Measurements from ENCODE around the gene MTHFD1.
"Not testable (repeated sequence)": the region's sequence is repeated elsewhere in the genome, so short reads cannot be mapped to it uniquely, and the experiment has no call there.

The MTHFD1 gene

GRCh38 chr14:64387782-64388532, at the start of gene MTHFD1:
Gene MTHFD1 (plus strand): TSS chr14:64388353. CDS start chr14:64388428, 75 bp downstream.
- no peaks in the 10 kb centered on the region for H3K9me3 ChIP-seq (ENCODE audit: control insufficient read depth, low read depth, low read length)
- no peaks in the 10 kb centered on the region for H3K36me3 ChIP-seq (ENCODE audit: control insufficient read depth, low read depth, low read length)

DNA sequence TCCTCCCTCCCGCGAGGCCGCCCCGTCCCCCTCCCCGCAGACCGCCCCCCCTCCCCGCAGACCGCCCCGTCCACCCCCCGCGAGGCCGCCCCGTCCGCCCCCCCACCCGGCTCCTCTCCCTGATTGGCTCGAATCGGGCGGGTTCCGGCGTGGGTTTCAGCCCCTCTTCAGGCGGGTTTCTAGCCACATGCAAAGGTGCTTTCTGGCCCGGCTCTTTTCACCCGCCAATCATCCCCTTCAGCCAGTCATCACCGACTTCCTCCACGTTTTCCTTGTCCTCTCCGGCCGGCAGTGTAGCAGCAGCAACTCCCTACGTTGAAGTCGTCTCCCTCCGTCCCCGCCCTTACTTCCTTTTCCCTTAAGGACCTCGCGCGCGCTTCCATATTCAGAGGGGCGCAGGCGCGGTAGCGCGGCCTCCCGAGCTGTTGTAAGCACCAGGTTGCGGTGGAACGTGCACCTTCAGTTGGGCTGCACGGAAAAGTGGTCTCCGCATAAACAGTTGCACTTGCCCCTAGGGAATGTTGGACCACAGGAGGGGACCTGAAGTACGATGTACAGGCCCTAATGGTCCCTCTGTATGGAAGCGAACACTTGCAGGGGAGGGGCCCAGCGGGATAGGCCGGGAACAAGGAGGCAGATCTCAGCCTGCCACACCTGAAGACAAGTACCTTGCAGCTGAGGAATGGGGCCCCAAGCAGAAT, 49.4 kb upstream of the MTHFD1 start:
- H3K27ac ChIP-seq (ENCODE audit: low read length), result peak overlapping the region; percentile 54
- peak overlapping the region; percentile 59 for H3K9ac ChIP-seq (ENCODE audit: low read length)
- peaks cover 13% of the 10 kb centered on the region for H3K4me1 ChIP-seq (ENCODE audit: control insufficient read depth, low read depth, low read length)
- peak overlapping the region; percentile 76 for H3K4me3 ChIP-seq (ENCODE audit: low read length)
- H3K36me3 ChIP-seq (ENCODE audit: control insufficient read depth, low read depth, low read length), result no peaks in the 10 kb centered on the region
- H3K9me3 ChIP-seq (ENCODE audit: control insufficient read depth, low read depth, low read length), result no peaks in the 10 kb centered on the region
- no peaks in the 10 kb centered on the region for H3K27me3 ChIP-seq (ENCODE audit: control insufficient read depth, insufficient read depth, low read length)

More at GRCh38 chr14:64387782-64388532, at the start of gene MTHFD1:
- Histone ChIP-seq H3K9ac (ENCODE audit: low read length) (peak within 1 kb of the TSS; percentile 94), H3K27ac (ENCODE audit: low read length) (peak within 1 kb of the TSS; percentile 85), H3K4me3 (ENCODE audit: low read length) (peak within 1 kb of the TSS; percentile 88), H3K4me1 (ENCODE audit: control insufficient read depth, low read depth, low read length) (peaks cover 18% of the 10 kb centered on the region), H3K27me3 (ENCODE audit: control insufficient read depth, insufficient read depth, low read length) (no peaks in the 10 kb centered on the region)

- Histone ChIP-seq H3K9ac (ENCODE audit: low read length) (no peak overlapping the region), H3K27ac (ENCODE audit: low read length) (no peak overlapping the region), H3K36me3 (ENCODE audit: control insufficient read depth, low read depth, low read length) (no peaks in the 10 kb centered on the region), H3K4me3 (ENCODE audit: low read length) (no peak overlapping the region), H3K4me1 (ENCODE audit: control insufficient read depth, low read depth, low read length) (peaks cover 13% of the 10 kb centered on the region), H3K27me3 (ENCODE audit: control insufficient read depth, insufficient read depth, low read length) (no peaks in the 10 kb centered on the region), H3K9me3 (ENCODE audit: control insufficient read depth, low read depth, low read length) (no peaks in the 10 kb centered on the region)
Measured at GRCh38 chr14:64340560-64341196, 47.5 kb upstream of the MTHFD1 start.

DNA sequence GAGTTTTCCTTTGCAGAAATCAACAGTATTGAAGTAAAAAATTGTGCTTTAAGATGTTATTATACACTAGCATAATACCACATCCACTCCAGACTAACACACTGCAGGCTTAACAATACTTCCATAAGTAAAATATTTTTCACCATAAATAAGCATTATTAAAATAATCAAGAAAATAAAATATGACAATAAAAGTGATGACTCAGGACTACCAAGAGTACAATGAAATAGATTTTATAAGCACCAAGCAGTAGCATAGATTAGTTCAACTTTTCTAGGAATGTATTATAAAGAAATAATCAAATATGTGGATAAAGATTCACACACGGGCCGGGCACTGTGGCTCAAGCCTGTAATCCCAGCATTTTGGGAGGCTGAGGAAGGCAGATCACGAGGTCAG, 40.4 kb upstream of the MTHFD1 start:
- no peaks in the 10 kb centered on the region for H3K27me3 ChIP-seq (ENCODE audit: control insufficient read depth, insufficient read depth, low read length)
- no peaks in the 10 kb centered on the region for H3K36me3 ChIP-seq (ENCODE audit: control insufficient read depth, low read depth, low read length)
- H3K4me3 ChIP-seq (ENCODE audit: low read length), result no peak overlapping the region
- H3K27ac ChIP-seq (ENCODE audit: low read length), result no peak overlapping the region
- no peaks in the 10 kb centered on the region for H3K4me1 ChIP-seq (ENCODE audit: control insufficient read depth, low read depth, low read length)
- H3K9ac ChIP-seq (ENCODE audit: low read length), result no peak overlapping the region
- no peaks in the 10 kb centered on the region for H3K9me3 ChIP-seq (ENCODE audit: control insufficient read depth, low read depth, low read length)

DNA sequence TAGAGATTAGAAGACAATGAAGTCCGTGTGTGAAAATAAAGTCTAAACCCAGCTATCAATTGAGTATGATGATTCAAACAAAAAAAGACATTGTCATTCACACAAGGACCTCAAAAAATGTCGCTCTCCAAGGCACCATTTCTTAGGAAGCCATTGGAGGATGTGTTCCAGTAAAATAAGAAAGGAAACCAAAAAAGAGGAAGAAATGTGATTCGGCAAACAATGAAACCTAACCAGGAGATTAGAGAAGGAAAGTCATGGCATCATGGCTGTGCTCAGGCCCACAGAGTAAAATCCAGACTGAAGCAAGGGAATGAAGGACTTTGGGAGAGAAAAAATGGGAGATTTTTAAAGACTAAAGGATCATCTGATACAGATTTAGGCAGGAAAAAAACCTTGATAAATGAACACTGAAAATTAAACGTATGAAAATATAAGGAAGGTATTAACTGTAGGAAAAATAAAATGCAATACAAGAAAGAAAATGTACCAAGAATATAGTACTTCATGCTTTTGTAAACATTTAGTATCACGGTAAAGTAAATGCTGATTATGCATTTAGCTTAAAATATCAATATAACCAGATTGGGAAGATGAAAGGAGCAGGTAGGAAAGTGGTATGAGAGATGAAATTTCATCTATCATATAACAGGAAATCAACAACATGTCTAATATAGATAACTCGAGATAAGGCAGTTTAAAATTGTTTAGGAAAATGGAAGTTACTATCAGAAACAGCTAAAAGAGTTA, 38.2 kb upstream of the MTHFD1 start:
- Histone ChIP-seq H3K27ac (ENCODE audit: low read length) (no peak overlapping the region), H3K4me1 (ENCODE audit: control insufficient read depth, low read depth, low read length) (no peaks in the 10 kb centered on the region), H3K27me3 (ENCODE audit: control insufficient read depth, insufficient read depth, low read length) (no peaks in the 10 kb centered on the region), H3K36me3 (ENCODE audit: control insufficient read depth, low read depth, low read length) (no peaks in the 10 kb centered on the region), H3K9me3 (ENCODE audit: control insufficient read depth, low read depth, low read length) (no peaks in the 10 kb centered on the region), H3K4me3 (ENCODE audit: low read length) (no peak overlapping the region), H3K9ac (ENCODE audit: low read length) (no peak overlapping the region)

- no peak overlapping the region for H3K9ac ChIP-seq (ENCODE audit: low read length)
- H3K9me3 ChIP-seq (ENCODE audit: control insufficient read depth, low read depth, low read length), result no peaks in the 10 kb centered on the region
- no peak overlapping the region for H3K27ac ChIP-seq (ENCODE audit: low read length)
- no peaks in the 10 kb centered on the region for H3K27me3 ChIP-seq (ENCODE audit: control insufficient read depth, insufficient read depth, low read length)
- H3K4me3 ChIP-seq (ENCODE audit: low read length), result no peak overlapping the region
- H3K36me3 ChIP-seq (ENCODE audit: control insufficient read depth, low read depth, low read length), result no peaks in the 10 kb centered on the region
- no peaks in the 10 kb centered on the region for H3K4me1 ChIP-seq (ENCODE audit: control insufficient read depth, low read depth, low read length)
Measured at GRCh38 chr14:64363265-64363846, 24.8 kb upstream of the MTHFD1 start.

- no peaks in the 10 kb centered on the region for H3K9me3 ChIP-seq (ENCODE audit: control insufficient read depth, low read depth, low read length)
- no peak overlapping the region for H3K9ac ChIP-seq (ENCODE audit: low read length)
- no peak overlapping the region for H3K4me3 ChIP-seq (ENCODE audit: low read length)
- H3K36me3 ChIP-seq (ENCODE audit: control insufficient read depth, low read depth, low read length), result no peaks in the 10 kb centered on the region
- no peaks in the 10 kb centered on the region for H3K27me3 ChIP-seq (ENCODE audit: control insufficient read depth, insufficient read depth, low read length)
- no peak overlapping the region for H3K27ac ChIP-seq (ENCODE audit: low read length)
- no peaks in the 10 kb centered on the region for H3K4me1 ChIP-seq (ENCODE audit: control insufficient read depth, low read depth, low read length)
Measured at GRCh38 chr14:64364907-64365306, 23.2 kb upstream of the MTHFD1 start.

DNA sequence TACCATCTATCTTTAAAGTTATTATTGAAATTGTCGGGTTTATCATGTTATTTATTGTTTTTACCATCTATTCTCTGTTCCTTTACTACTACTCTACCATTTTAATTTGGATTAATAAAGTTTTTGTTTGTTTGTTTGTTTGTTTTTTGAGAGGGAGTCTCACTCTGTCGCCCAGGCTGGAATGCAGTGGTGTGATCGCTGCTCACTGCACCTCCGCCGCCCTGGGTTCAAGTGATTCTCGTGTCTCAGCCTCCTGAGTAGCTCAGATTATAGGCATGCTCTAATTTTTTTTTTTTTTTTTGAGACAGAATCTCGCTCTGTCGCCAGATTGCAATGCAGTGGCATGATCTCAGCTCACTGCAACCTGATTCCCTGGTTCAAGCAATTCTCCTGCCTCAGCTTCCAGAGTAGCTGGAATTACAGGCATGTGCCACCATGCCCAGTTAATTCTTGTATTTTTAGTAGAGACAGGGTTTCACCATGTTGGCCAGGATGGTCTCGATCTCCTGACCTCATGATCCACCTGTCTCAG, 22.7 kb upstream of the MTHFD1 start:
- not testable (repeated sequence) for H3K4me3 ChIP-seq (ENCODE audit: low read length); H3K4me1 ChIP-seq (ENCODE audit: control insufficient read depth, low read depth, low read length); H3K9ac ChIP-seq (ENCODE audit: low read length); H3K36me3 ChIP-seq (ENCODE audit: control insufficient read depth, low read depth, low read length); H3K27ac ChIP-seq (ENCODE audit: low read length); H3K9me3 ChIP-seq (ENCODE audit: control insufficient read depth, low read depth, low read length); H3K27me3 ChIP-seq (ENCODE audit: control insufficient read depth, insufficient read depth, low read length)

DNA sequence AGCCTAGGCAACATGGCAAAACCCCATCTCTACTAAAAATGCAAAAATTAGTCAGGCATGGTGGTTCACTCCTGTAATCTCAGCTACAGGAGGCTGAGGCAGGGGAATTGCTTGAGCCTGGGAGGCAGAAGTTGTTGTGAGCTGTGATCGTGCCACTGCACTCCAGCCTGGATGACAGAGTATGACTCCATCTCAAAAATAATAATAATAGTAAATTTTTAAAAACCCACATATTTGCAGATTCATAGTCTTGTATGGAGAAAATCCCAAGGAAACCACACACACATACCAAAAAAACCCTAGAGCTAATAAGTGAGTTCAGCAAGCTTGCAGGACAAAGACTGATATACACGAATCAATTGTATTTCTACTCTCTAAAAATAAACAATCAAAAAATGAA, 19.0 kb upstream of the MTHFD1 start:
- H3K9ac ChIP-seq (ENCODE audit: low read length), result no peak overlapping the region
- H3K27ac ChIP-seq (ENCODE audit: low read length), result no peak overlapping the region
- H3K4me3 ChIP-seq (ENCODE audit: low read length), result no peak overlapping the region
- no peaks in the 10 kb centered on the region for H3K4me1 ChIP-seq (ENCODE audit: control insufficient read depth, low read depth, low read length)
- no peaks in the 10 kb centered on the region for H3K27me3 ChIP-seq (ENCODE audit: control insufficient read depth, insufficient read depth, low read length)
- H3K9me3 ChIP-seq (ENCODE audit: control insufficient read depth, low read depth, low read length), result no peaks in the 10 kb centered on the region
- no peaks in the 10 kb centered on the region for H3K36me3 ChIP-seq (ENCODE audit: control insufficient read depth, low read depth, low read length)

GRCh38 chr14:64387232-64387781, 846 bp upstream of the MTHFD1 start:
- H3K27ac ChIP-seq (ENCODE audit: low read length), result peak overlapping the region; percentile 32
- peak overlapping the region; percentile 88 for H3K4me3 ChIP-seq (ENCODE audit: low read length)
- H3K4me1 ChIP-seq (ENCODE audit: control insufficient read depth, low read depth, low read length), result peaks cover 11% of the 10 kb centered on the region
- H3K36me3 ChIP-seq (ENCODE audit: control insufficient read depth, low read depth, low read length), result no peaks in the 10 kb centered on the region
- H3K9ac ChIP-seq (ENCODE audit: low read length), result peak overlapping the region; percentile 94
- H3K9me3 ChIP-seq (ENCODE audit: control insufficient read depth, low read depth, low read length), result no peaks in the 10 kb centered on the region
- H3K27me3 ChIP-seq (ENCODE audit: control insufficient read depth, insufficient read depth, low read length), result no peaks in the 10 kb centered on the region

Measured in iPS-18a (cell line).